Activated naive CD8-positive, alpha-beta T cell treated with anti-CD3 and anti-CD28 coated beads for 36 hours (primary cell): ENCODE measurements around the gene KAT5. TPM values are rescaled to one million over a fixed set of nuclear protein-coding genes. Genes with fewer than 3 reads are reported as not detected.
"Not testable (repeated sequence)": the region's sequence is repeated elsewhere in the genome, so short reads cannot be mapped to it uniquely, and the experiment has no call there.

Source experiments
- DNase-seq: peaks from one replicate; pipeline ENCODE4 v3.0.0; 2021
- H3K27ac Mint-ChIP-seq: one replicate; pipeline ENCODE4 v1.8.0; 2022; ENCODE audit warnings: mild to moderate bottlenecking, moderate library complexity, mixed read lengths
- H3K27me3 Mint-ChIP-seq: one replicate; pipeline ENCODE4 v1.8.0; 2022; ENCODE audit warnings: mild to moderate bottlenecking, mixed read lengths
- H3K36me3 Mint-ChIP-seq: one replicate; pipeline ENCODE4 v1.8.0; 2021; ENCODE audit warnings: mild to moderate bottlenecking, mixed read lengths
- H3K4me1 Mint-ChIP-seq: one replicate; pipeline ENCODE4 v1.8.0; 2021; ENCODE audit warnings: mixed read lengths
- H3K4me3 Mint-ChIP-seq: one replicate; pipeline ENCODE4 v1.8.0; 2022; ENCODE audit warnings: mild to moderate bottlenecking, moderate library complexity, mixed read lengths
- H3K9me3 Mint-ChIP-seq: one replicate; pipeline ENCODE4 v1.8.0; 2022; ENCODE audit warnings: mixed read lengths
- total RNA-seq, 2 experiments: library from RNA; stranded (reverse); gene quantifications; one replicate each; pipeline ENCODE4 v1.2.3, GENCODE V29; 2021

Gene KAT5
- total RNA-seq, 2 experiments from 2014 or later: 65.0 to 65.4 TPM

DNA sequence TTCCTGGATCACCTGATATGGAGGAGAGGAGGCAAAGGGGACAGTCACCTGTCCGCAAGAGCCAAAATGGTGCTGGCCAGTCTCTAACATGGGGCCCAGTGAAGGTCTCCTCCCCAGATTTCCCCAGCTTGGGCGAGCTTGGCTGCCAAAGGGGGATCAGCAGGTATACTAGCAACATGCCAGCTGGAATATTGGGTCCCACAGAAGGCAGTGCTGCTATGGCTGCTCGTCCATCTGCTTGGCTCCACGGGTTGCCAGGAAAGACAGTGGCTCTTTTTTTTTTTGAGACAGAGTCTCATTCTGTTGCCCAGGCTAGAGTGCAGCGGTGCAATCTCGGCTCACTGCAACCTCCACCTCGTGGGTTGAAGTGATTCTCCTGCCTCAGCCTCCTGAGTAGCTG is 12.7 kb upstream of the KAT5 start:
- peaks cover 1% of the 10 kb centered on the region for H3K27me3 Mint-ChIP-seq
- no peaks in the 10 kb centered on the region for H3K36me3 Mint-ChIP-seq
- no peak overlapping the region for H3K27ac Mint-ChIP-seq
- no peak overlapping the region for H3K4me3 Mint-ChIP-seq
- no peaks in the 10 kb centered on the region for H3K4me1 Mint-ChIP-seq
- no peaks in the 10 kb centered on the region for H3K9me3 Mint-ChIP-seq
- no peak for DNase-seq

DNA sequence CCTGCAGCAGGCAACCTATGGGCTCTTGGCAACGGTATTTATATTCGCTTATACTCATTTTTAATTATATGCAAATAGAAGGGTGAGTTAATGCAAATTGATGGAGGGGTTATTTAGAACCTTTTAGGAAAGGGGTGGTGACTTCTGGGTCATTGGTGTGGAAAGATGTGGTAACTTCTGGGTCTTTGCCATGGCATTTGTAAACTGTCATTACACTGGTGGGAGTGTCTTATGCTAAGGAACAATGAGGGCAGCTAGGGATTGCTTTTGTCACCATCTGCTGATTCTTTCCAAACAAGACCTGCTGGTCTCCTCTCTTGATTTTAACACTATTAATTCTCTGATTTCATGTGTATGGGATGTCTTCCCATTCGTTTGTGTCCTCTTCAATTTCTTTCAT is 11.7 kb upstream of the KAT5 start:
- no peak overlapping the region for H3K4me3 Mint-ChIP-seq
- H3K4me1 Mint-ChIP-seq: no peaks in the 10 kb centered on the region
- no peak overlapping the region for H3K27ac Mint-ChIP-seq
- no peaks in the 10 kb centered on the region for H3K36me3 Mint-ChIP-seq
- H3K9me3 Mint-ChIP-seq: no peaks in the 10 kb centered on the region
- DNase-seq: no peak
- H3K27me3 Mint-ChIP-seq: peaks cover 3% of the 10 kb centered on the region

DNA sequence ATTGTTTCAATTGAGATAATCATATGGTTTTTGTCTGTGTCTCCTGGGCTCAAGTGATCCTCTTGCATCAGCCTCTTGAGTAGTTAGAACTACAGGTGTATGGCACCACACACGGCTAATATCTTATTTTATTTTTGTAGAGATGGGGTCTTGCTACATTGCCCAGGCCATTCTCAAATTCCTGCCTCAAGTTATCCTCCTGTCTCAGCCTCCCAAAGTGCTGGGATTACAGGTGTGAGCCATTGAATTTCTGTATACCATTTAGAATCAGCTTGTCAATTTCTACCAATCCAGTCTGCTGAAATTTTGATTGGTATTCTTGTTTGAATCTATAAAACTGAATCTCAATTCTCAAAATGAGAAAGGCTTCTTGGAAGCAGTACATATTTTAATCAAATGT is 10.4 kb upstream of the KAT5 start:
- Mint-ChIP-seq H3K4me1 (peaks cover 4% of the 10 kb centered on the region), H3K27me3 (peaks cover 3% of the 10 kb centered on the region), H3K4me3 (no peak overlapping the region), H3K9me3 (no peaks in the 10 kb centered on the region), H3K27ac (no peak overlapping the region), H3K36me3 (no peaks in the 10 kb centered on the region)
- DNase-seq: no peak

DNA sequence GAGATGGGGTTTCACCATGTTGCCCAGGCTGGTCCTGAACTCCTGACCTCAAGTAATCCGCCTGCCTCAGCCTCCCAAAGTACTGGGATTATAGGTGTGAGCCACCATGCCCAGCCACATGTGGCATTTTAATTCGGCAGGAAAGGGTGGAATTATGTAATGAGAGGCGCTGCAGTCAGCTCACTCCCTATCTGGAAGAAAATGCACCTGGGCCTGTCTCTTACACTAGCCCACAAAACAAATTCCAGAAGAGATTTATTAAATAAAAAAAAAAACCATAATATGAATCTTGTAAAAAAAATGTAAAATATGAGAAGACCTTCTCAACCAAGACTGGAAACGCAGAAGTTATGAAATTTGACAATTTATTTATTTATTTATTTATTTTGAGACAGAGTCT is 8.2 kb upstream of the KAT5 start:
- peaks cover 8% of the 10 kb centered on the region for H3K4me1 Mint-ChIP-seq
- H3K4me3 Mint-ChIP-seq: no peak overlapping the region
- H3K27ac Mint-ChIP-seq: no peak overlapping the region
- H3K36me3 Mint-ChIP-seq: no peaks in the 10 kb centered on the region
- DNase-seq: no peak
- H3K27me3 Mint-ChIP-seq: peaks cover 3% of the 10 kb centered on the region
- H3K9me3 Mint-ChIP-seq: no peaks in the 10 kb centered on the region

DNA sequence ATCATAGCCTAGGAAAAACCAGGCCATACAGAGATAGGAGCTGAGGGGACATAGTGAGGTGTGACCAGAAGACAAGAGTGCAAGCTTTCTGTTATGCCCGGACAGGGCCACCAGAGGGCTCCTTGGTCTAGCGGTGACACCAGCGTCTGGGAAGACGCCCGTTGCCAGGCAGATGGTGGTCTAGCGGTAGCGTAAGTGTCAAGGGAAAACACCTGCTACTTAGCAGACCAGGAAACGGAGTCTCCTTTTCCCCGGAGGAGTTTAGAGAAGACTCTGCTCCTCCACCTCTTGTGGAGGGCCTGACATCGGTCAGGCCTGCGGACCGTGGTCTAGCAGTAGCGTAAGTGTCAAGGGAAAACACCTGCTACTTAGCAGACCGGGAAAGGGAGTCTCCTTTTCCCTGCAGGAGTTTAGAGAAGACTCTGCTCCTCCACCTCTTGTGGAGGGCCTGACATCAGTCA is 5.7 kb upstream of the KAT5 start:
- H3K27me3 Mint-ChIP-seq, H3K9me3 Mint-ChIP-seq, H3K36me3 Mint-ChIP-seq: not testable (repeated sequence)
- peaks cover 11% of the 10 kb centered on the region for H3K4me1 Mint-ChIP-seq
- H3K4me3 Mint-ChIP-seq: peak overlapping the region; percentile 26
- H3K27ac Mint-ChIP-seq: peak overlapping the region; percentile 26
- DNase-seq: peak; percentile 83

- not testable (repeated sequence) for H3K27ac Mint-ChIP-seq, H3K4me3 Mint-ChIP-seq, H3K9me3 Mint-ChIP-seq, DNase-seq, H3K27me3 Mint-ChIP-seq, H3K36me3 Mint-ChIP-seq
- H3K4me1 Mint-ChIP-seq: peaks cover 11% of the 10 kb centered on the region
Observed at GRCh38 chr11:65707002-65707401, 5.0 kb upstream of the KAT5 start.

DNA sequence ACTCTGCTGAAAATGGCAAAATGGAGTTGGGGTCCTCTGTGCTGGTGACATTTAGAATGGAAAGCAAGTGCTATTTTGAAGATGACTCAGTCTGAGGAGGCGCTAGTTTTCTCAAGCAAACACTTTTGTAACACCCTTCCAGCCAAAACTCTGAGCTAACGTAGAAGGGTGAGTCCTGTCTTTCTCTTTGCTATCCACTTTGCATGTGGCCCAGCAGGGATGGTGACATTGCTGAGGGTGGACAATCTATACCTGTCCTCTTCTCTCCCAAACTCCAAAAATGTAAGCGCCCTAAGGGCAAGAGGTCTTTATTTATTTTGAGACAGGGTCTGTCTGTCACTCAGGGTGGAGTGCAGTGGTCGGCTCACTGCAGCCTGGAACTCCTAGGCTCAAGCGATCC is 3.6 kb upstream of the KAT5 start:
- DNase-seq: no peak
- Mint-ChIP-seq H3K4me1 (peaks cover 18% of the 10 kb centered on the region), H3K9me3 (no peaks in the 10 kb centered on the region), H3K27me3 (peaks cover 3% of the 10 kb centered on the region), H3K27ac (no peak overlapping the region), H3K36me3 (peaks cover 5% of the 10 kb centered on the region), H3K4me3 (no peak overlapping the region)

- Mint-ChIP-seq H3K9me3 (no peaks in the 10 kb centered on the region), H3K27me3 (no peaks in the 10 kb centered on the region), H3K36me3 (peaks cover 14% of the 10 kb centered on the region), H3K4me1 (peaks cover 24% of the 10 kb centered on the region), H3K27ac (no peak overlapping the region), H3K4me3 (no peak overlapping the region)
- DNase-seq: no peak
Observed at GRCh38 chr11:65709661-65710060, 2.4 kb upstream of the KAT5 start.

DNA sequence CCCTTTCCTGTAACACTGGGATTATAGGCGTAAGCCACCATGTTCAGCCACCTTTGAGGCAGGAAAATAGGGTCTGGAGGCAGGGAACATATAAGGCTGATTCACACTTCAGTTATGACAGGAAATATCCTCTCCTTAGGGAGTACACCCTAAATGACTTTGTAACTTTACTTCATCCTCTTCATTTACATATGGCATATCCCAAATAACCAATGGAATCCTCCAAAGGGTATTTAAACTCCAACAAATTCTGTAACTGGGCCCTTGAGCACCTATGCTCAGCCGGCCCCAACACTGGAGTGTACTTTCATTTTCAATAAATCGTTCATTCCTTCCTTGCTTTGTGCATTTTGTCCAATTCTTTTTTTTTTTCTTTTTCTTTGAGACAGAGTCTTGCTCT is 1.6 kb upstream of the KAT5 start:
- Mint-ChIP-seq H3K27ac (no peak overlapping the region), H3K36me3 (peaks cover 21% of the 10 kb centered on the region), H3K4me3 (no peak overlapping the region), H3K27me3 (no peaks in the 10 kb centered on the region), H3K9me3 (no peaks in the 10 kb centered on the region), H3K4me1 (peaks cover 29% of the 10 kb centered on the region)
- no peak for DNase-seq

DNA sequence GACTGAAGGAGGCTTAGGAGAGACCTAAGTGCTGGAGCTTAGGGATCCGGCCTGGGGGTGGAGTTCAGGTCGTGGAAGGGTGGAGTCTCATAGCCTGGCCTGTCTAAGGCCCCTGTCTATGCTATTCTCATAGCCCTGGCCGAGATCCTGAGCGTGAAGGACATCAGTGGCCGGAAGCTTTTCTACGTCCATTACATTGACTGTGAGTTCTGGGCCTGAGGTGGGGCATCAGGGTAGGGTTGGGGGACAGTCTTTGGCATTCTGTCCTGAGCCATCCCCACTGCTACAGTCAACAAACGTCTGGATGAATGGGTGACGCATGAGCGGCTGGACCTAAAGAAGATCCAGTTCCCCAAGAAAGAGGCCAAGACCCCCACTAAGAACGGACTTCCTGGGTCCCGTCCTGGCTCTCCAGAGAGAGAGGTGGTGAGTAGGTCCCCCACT is 603 bp downstream of the KAT5 start:
- DNase-seq: no peak
- H3K36me3 Mint-ChIP-seq: peaks cover 30% of the 10 kb centered on the region
- H3K9me3 Mint-ChIP-seq: no peaks in the 10 kb centered on the region
- peak overlapping the region; percentile 98 for H3K27ac Mint-ChIP-seq
- no peaks in the 10 kb centered on the region for H3K27me3 Mint-ChIP-seq
- peak overlapping the region; percentile 95 for H3K4me3 Mint-ChIP-seq
- peaks cover 27% of the 10 kb centered on the region for H3K4me1 Mint-ChIP-seq

GRCh38 chr11:65713212-65713969 is 1.3 kb downstream of the KAT5 start:
- DNase-seq: no peak
- Mint-ChIP-seq H3K4me3 (peak overlapping the region; percentile 95), H3K4me1 (peaks cover 33% of the 10 kb centered on the region), H3K27me3 (no peaks in the 10 kb centered on the region), H3K36me3 (peaks cover 32% of the 10 kb centered on the region), H3K27ac (peak overlapping the region; percentile 18), H3K9me3 (no peaks in the 10 kb centered on the region)

DNA sequence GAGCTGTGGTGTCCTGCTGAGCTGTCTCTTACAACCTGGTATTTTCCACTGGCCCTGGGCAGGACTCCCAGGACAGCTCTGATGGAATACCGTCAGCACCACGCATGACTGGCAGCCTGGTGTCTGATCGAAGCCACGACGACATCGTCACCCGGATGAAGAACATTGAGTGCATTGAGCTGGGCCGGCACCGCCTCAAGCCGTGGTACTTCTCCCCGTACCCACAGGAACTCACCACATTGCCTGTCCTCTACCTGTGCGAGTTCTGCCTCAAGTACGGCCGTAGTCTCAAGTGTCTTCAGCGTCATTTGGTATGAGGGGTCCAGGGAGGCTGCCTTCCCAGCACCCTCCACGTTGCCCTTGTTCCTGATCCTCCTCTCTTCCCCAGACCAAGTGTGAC is 2.4 kb downstream of the KAT5 start:
- peak overlapping the region; percentile 2 for H3K27ac Mint-ChIP-seq
- peaks cover 44% of the 10 kb centered on the region for H3K4me1 Mint-ChIP-seq
- H3K36me3 Mint-ChIP-seq: peaks cover 43% of the 10 kb centered on the region
- no peak for DNase-seq
- H3K27me3 Mint-ChIP-seq: no peaks in the 10 kb centered on the region
- H3K9me3 Mint-ChIP-seq: no peaks in the 10 kb centered on the region
- no peak overlapping the region for H3K4me3 Mint-ChIP-seq

- DNase-seq: no peak
- H3K4me3 Mint-ChIP-seq: no peak overlapping the region
- H3K27ac Mint-ChIP-seq: no peak overlapping the region
- H3K36me3 Mint-ChIP-seq: peaks cover 52% of the 10 kb centered on the region
- no peaks in the 10 kb centered on the region for H3K27me3 Mint-ChIP-seq
- peaks cover 40% of the 10 kb centered on the region for H3K4me1 Mint-ChIP-seq
- H3K9me3 Mint-ChIP-seq: no peaks in the 10 kb centered on the region
Observed at GRCh38 chr11:65716302-65716701, 4.2 kb downstream of the KAT5 start.

DNA sequence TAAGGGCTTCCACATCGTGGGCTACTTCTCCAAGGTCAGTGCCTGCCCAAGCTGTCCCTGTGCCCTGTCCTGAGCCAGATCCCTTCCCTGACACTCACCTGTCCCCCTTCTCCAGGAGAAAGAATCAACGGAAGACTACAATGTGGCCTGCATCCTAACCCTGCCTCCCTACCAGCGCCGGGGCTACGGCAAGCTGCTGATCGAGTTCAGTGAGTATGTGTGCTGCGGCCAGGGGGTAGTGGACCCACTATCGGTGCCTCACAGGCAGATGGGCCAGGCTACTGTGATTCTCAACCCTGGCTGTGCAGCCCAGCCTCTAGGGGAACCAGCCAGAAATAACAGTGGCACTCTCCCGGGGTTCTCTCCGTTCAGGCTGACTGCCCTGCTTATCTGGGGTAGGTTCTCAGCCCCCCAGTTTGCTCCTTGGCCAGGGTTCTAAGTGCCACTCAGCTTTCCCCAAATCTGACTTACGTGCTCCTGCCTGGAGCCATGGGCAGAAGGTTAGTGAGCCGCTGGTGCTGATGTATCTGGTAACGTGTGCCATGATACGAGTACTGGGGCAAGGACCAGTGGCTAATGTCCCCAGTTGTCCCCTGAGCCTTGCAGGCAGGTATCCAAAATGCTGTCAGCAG is 4.8 kb downstream of the KAT5 start:
- peak overlapping the region; percentile 58 for H3K27ac Mint-ChIP-seq
- H3K4me3 Mint-ChIP-seq: no peak overlapping the region

GRCh38 chr11:65717906-65718305 is 5.9 kb downstream of the KAT5 start:
- Mint-ChIP-seq H3K4me1 (peaks cover 36% of the 10 kb centered on the region), H3K27me3 (no peaks in the 10 kb centered on the region), H3K36me3 (peaks cover 47% of the 10 kb centered on the region), H3K9me3 (no peaks in the 10 kb centered on the region), H3K27ac (peak overlapping the region; percentile 13), H3K4me3 (no peak overlapping the region)
- DNase-seq: no peak

More for the DNA sequence above, 4.8 kb downstream of the KAT5 start:
- Mint-ChIP-seq H3K27me3 (no peaks in the 10 kb centered on the region), H3K4me1 (peaks cover 40% of the 10 kb centered on the region), H3K36me3 (peaks cover 52% of the 10 kb centered on the region), H3K9me3 (no peaks in the 10 kb centered on the region)
- DNase-seq: no peak

DNA sequence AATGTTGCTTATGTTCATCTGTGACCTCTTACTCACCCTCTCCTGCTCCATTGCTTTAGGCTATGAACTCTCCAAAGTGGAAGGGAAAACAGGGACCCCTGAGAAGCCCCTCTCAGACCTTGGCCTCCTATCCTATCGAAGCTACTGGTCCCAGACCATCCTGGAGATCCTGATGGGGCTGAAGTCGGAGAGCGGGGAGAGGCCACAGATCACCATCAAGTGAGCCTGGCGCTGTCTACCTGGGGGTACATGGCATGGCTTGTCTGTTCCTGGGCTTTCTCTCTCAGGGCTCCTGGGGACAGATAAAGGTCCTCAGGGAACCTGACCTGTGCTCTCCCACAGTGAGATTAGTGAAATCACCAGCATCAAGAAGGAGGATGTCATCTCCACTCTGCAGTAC is 6.5 kb downstream of the KAT5 start:
- Mint-ChIP-seq H3K27ac (peak overlapping the region; percentile 94), H3K4me3 (peak overlapping the region; percentile 96), H3K9me3 (no peaks in the 10 kb centered on the region), H3K36me3 (peaks cover 45% of the 10 kb centered on the region), H3K27me3 (no peaks in the 10 kb centered on the region), H3K4me1 (peaks cover 33% of the 10 kb centered on the region)
- DNase-seq: no peak
